Muscle of back (tissue), 11 donors: ENCODE measurements around the gene NAA60. TPM values are rescaled to one million over a fixed set of nuclear protein-coding genes. Genes with fewer than 3 reads are reported as not detected.
"Not testable (repeated sequence)": the region's sequence is repeated elsewhere in the genome, so short reads cannot be mapped to it uniquely, and the experiment has no call there.

Experiments used
- DNase-seq, 3 donors: peaks; one replicate each; pipeline versions ENCODE4 v3.0.0 to v3.0.0-alpha.2; 2013
- polyA plus RNA-seq, 10 donors: library from polyadenylated mRNA; unstranded; fragments of 120-200 nt; gene quantifications; one replicate each; pipeline ENCODE4 v1.2.1, GENCODE V29; 2013; ENCODE audit not compliant: insufficient read length in 10 of 10

The NAA60 gene
- polyA plus RNA-seq, 10 donors = 27.3 to 36.3 (median 31.1) TPM

- no peak for DNase-seq
Observed at GRCh38 chr16:3460121-3460520, 16.6 kb downstream of the NAA60 start.

GRCh38 chr16:3460585-3460984 lies 17.1 kb downstream of the NAA60 start:
- DNase-seq = no peak

GRCh38 chr16:3461151-3461550 lies 17.7 kb downstream of the NAA60 start:
- no peak for DNase-seq

- DNase-seq = no peak
Observed at GRCh38 chr16:3465301-3465700, 21.8 kb downstream of the NAA60 start.

- no peak for DNase-seq
Observed at GRCh38 chr16:3465911-3466584, 22.6 kb downstream of the NAA60 start.

- no peak for DNase-seq
Observed at GRCh38 chr16:3467182-3467581, 23.7 kb downstream of the NAA60 start.

- no peak for DNase-seq
Observed at GRCh38 chr16:3467921-3468320, 24.4 kb downstream of the NAA60 start.

GRCh38 chr16:3468501-3468900 lies 25.0 kb downstream of the NAA60 start:
- no peak for DNase-seq

GRCh38 chr16:3469736-3470135 lies 26.3 kb downstream of the NAA60 start:
- no peak for DNase-seq

- no peak for DNase-seq
Observed at GRCh38 chr16:3470723-3471122, 27.2 kb downstream of the NAA60 start.

- DNase-seq = no peak
Observed at GRCh38 chr16:3471518-3472176, 28.2 kb downstream of the NAA60 start.

GRCh38 chr16:3472878-3473595 lies 29.6 kb downstream of the NAA60 start:
- DNase-seq = no peak

- not testable (repeated sequence) for DNase-seq
Observed at GRCh38 chr16:3473596-3473943, 30.1 kb downstream of the NAA60 start.

- DNase-seq = no peak
Observed at GRCh38 chr16:3474136-3474779, 30.8 kb downstream of the NAA60 start.

- DNase-seq = not testable (repeated sequence)
Observed at GRCh38 chr16:3474870-3475269, 31.4 kb downstream of the NAA60 start.

- DNase-seq = no peak
Observed at GRCh38 chr16:3475604-3476375, 32.3 kb downstream of the NAA60 start.

GRCh38 chr16:3476409-3476808 lies 32.9 kb downstream of the NAA60 start:
- DNase-seq = no peak

- DNase-seq = no peak
Observed at GRCh38 chr16:3478242-3478925, 34.9 kb downstream of the NAA60 start.

- DNase-seq = no peak
Observed at GRCh38 chr16:3479654-3480216, 36.3 kb downstream of the NAA60 start.

GRCh38 chr16:3480901-3481695 lies 37.6 kb downstream of the NAA60 start:
- no peak for DNase-seq
